ENCODE measurements around the gene STAT2.

- no peak for TF ChIP-seq POLR2A (IDR thresholded peaks at IDR 0.05)
- TF ChIP-seq CTCF (IDR thresholded peaks at IDR 0.05), result no peak
Observed at GRCh38 chr12:56326533-56326932, 33.4 kb downstream of the STAT2 start.

Data from right lobe of liver (tissue), 4 donors.